Measurements from ENCODE around the gene MAMDC2.

Gene MAMDC2, protein sequence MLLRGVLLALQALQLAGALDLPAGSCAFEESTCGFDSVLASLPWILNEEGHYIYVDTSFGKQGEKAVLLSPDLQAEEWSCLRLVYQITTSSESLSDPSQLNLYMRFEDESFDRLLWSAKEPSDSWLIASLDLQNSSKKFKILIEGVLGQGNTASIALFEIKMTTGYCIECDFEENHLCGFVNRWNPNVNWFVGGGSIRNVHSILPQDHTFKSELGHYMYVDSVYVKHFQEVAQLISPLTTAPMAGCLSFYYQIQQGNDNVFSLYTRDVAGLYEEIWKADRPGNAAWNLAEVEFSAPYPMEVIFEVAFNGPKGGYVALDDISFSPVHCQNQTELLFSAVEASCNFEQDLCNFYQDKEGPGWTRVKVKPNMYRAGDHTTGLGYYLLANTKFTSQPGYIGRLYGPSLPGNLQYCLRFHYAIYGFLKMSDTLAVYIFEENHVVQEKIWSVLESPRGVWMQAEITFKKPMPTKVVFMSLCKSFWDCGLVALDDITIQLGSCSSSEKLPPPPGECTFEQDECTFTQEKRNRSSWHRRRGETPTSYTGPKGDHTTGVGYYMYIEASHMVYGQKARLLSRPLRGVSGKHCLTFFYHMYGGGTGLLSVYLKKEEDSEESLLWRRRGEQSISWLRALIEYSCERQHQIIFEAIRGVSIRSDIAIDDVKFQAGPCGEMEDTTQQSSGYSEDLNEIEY

DNA sequence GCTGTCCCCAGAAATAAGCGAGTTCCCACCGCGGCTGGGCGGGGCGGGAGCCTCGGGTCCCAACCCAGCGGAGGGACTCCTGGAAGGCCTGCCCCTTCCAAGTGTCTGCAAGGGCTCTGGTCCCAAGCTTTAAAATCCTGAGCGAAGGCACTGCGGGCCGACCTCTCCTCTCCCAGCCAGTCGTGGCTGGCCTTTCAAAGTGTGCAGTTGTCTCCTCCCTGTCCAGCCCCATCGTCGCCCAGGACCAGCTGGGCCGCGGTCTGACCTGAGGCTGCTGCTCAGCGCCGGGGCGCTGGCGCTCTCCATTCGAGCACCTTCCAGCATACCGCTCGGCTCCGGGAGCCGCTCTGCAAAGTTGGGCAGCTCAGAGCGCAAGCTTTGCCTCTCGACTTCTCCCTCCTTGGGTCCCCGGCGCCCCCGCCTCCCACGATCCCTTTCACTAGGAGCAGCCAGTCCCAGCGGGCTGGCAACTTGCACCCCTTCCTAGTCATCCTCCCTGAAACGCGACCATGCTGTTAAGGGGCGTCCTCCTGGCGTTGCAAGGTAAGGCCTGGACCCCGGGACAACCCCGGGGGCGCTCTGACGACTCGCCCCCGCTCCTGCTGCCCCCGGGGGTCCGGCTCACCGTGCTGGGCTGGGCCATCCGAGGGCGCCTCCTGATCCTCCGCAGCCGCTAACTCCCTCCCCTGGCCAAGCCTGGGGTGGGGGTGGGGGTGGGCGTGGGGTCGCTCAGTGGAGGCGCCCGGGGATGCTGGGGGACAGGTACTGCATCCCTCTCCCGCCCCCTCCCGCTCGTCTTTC lies at the start of gene MAMDC2:
Gene MAMDC2 (plus strand): TSS at position 160 of the 801 bp plus-strand sequence. CDS start 350 bp downstream, at position 510.
- no peak for DNase-seq (ENCODE audit: low read depth)

DNA sequence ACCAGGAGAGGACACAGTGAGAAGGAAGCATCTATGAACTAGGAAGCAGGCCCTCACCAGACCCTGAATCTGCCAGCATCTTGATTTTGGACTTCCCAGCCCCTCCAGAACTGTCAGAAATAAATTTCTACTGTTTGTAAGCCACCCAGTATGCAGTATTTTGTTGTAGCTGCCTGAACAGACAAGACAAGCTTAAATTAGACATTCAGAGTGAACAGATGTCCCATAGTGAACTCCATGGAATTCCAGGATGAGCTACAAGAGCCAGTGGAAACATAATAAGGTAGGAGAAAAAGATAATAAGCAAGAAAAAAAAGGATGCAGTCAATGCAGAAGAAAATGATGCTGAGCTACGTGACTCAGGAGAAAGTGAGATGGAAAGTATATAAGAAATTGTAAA lies 47.8 kb upstream of the MAMDC2 start:
- no peak for DNase-seq (ENCODE audit: low read depth)

DNA sequence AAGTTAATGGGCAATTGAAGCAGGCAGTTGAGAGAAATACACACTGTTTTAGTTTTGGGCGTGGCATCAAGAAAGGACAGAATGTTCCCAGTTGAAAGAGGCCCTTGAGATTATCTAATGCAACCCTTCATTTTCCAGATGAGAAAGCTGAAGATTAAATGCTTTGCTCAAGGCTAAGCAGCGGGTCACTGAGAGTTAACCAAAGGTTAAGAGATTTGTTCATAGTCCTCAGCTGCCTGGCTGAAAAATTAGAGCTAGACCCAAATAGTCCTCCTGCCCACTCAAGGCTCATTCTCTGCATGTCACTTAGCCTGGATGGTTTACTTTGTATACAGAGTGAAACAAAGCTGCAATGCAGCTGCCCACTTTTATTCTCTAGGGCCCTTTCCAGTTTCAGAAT lies 46.7 kb upstream of the MAMDC2 start:
- peak; percentile 78 for DNase-seq (ENCODE audit: low read depth)

DNA sequence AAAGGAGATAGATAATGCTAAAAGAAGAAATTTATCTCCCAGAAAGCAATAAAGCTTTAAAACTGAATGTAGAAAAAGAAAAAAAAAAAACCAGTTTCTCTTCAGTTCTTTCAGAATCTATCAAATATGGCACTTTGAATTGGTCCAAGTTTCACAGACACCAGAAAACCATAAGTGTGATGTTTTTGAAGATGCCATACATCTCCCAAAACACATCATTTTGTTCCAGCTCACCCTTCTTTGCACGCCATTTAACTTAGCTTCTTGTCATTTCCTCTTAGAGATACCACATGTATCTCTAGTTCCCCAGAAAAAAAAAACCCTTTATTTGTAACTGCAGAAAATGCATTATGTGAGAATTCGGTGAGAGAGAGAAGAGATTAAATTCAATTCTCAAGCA lies 46.1 kb upstream of the MAMDC2 start:
- no peak for DNase-seq (ENCODE audit: low read depth)

DNA sequence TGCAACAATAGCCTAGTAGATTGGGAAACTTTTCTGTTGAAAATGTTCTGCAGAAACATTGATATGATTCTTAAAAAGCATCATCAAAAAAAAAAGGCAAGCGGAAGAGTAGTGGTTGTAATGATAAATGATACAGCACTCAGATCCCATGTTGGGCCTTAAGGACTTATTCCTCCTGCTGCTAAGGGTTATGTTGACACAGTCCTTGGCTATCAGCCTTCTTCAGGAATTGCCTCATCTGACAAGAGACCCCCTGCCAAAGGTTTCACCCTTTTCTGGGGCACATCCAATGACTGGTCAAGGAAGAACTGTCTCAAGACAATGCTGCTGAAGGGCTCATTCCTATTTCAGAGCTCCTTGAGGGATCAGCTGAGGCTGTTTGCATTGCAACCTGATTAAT lies 44.3 kb upstream of the MAMDC2 start:
- no peak for DNase-seq (ENCODE audit: low read depth)

DNA sequence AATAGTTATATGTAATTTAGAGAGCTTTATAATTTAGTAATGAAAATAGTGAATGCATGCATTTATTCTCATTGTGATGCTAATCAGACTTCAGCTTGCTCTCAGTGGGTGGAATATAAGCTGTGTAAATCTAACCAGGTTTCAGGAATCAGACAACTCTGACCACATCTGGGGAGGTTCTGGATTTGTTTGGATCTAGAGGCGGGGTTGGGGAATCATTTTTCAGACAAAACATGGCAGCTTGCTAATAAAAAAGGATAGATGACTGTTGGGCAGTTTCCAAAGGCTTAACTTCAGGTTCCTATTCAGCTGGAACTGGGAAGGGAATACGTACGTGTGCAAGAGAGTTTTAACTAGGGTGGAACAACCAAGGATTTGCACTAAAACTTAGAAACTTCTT lies 43.2 kb upstream of the MAMDC2 start:
- DNase-seq (ENCODE audit: low read depth) = no peak

DNA sequence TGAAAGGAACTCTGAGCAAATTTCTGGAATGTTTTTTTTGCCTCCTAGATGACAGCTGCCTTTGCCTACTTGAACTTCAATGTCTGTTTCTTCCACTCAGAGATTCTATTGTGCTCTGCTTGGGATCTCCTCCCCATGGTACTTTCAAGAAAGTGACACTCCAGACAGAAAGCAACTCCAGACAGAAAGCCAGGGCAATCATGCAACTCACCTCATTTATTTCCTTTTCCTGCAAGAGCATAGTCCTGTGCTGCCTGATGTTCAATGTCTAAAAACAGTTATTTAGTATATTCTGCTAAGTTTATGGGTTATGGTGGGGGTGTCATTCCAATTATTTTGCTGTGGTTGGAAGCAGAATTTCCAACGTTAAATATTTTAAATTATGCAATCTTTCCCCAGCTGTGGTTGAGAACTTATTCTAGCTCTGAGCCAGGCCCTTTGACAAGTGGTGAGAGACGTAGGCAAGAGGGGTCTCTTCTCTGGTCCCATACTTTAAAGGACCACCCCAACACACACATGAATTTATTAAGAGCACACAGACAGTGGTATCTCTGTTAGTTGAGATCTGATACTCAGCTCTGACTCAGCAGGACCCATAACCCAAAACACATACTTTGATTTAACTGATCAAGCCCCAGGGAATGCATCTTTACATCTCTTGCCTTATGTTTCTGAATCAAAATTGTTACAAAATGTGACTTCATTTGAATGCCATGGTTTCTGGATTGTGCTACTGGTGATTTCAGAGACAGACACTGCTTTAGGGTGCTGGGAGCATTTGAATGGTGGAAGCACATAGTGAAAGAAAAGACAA lies 39.5 kb upstream of the MAMDC2 start:
- no peak for DNase-seq (ENCODE audit: low read depth)

DNA sequence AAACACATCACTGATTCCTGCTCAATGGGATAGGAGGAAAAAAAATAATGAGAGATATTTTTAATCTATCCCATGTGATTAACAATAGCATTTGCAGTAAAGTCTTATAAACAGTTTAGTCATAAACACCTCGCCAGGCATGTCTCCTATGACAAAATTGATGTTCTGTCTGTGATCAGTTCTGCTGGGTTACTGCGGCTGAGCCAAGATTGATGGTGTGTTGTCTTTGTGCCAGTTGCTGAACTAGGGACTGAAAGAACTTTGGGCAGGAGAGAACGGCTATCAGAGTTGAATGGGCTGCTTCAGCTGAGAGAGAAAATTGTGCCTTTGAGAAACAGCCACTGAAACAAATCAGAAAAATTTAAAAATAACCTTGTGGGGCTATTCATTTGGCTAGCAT lies 37.3 kb upstream of the MAMDC2 start:
- no peak for DNase-seq (ENCODE audit: low read depth)

DNA sequence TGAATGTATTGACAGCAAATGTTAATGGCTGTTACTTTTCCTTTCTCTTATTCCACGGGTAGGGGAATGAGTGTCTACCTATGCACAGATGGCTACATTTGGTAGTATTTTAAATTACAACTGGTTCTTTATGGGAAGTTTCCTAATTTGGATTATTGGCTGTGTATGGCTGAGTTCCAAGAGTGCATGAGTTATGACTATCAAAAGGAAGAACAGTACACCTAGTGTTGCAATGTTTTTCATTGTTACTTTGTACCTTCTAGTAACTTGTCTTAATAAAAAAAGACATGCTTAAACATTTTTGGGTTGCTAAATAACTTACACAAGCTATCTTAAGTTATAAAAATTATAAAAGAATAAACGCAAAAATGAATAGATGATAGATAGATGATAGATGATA lies 35.8 kb upstream of the MAMDC2 start:
- DNase-seq (ENCODE audit: low read depth) = no peak

DNA sequence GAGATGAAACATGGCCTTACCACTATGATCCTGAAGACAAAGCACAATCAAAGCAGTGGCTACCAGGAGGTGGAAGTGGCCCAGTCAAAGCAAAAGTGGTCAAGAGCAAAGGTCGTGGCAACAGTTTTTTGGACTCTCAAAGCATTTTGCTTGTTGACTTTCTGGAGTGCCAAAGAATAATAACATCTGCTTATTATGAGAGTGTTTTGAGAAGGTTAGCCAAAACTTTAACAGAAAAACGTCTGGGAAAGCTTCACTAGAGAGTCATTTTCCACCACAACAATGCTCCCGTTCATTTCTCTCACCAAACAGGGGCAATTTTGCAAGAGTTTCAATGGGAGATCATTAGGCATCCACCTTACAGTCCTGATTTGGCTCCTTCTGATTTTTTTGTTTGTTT lies 33.6 kb upstream of the MAMDC2 start:
- no peak for DNase-seq (ENCODE audit: low read depth)

DNA sequence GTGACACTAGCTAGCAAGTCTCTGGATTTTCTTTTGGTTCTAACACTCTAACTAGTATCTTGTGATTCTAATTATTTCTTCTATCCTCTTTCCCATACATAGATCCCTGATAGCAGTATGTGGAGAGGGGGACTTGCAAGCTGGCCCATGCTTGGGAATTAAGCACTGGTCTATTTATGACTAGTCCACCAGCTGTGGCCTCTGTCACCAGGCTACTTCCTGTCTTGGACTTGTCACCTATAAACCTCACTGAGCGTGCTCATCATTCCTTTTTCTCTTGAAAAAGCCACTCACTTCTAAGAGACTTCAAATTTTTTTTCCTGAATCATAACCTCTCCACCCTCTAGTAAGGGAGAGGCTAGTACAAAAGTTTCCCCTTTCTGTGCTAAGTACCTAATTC lies 32.3 kb upstream of the MAMDC2 start:
- DNase-seq (ENCODE audit: low read depth) = no peak

DNA sequence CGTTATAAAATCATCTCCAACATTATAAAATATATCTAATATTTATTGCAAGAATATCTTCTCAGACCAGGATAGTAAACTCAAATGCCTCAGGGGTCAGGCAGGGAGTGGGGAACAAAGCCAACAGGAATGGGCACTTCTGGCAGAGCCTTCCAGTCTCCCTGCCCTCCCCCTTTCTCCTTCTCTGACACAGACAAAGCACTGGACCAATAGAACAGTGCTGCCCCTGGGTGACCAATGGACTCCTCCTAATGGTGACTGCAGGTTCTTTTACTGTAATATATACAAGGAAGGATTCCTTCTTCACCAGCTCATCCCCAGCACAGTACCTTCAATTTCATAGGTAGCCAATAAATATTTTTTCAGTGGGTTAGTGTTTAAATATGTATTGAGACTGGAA lies 31.1 kb upstream of the MAMDC2 start:
- DNase-seq (ENCODE audit: low read depth) = no peak

DNA sequence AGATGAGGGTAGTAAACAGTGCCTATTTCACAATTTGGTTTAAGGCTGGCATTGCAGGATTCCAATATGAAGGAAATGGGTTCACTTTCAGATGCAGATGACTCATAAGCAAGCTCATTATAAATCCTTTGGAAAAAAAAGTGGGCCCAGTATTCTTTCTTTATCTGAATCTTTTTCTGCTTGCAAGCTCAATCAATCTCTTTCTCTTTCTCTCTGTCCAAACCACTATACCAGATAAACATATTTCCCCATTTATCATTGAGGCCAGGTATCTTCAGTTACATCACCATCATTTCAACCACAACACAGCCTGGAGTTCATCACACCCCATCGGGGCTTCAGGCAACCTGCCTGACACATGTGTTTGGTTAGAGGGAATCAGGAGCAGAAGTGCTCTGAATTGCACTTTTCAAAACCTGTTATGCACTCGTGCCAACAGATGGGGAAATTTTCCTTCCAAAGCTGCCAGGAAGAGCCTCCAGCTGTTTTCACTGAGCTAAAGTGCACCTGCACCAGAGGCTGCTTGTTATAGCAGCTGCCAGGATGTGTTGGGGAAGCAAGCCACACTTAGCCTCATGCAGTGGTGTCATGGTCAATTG lies 30.0 kb upstream of the MAMDC2 start:
- DNase-seq (ENCODE audit: low read depth) = peak; percentile 58

DNA sequence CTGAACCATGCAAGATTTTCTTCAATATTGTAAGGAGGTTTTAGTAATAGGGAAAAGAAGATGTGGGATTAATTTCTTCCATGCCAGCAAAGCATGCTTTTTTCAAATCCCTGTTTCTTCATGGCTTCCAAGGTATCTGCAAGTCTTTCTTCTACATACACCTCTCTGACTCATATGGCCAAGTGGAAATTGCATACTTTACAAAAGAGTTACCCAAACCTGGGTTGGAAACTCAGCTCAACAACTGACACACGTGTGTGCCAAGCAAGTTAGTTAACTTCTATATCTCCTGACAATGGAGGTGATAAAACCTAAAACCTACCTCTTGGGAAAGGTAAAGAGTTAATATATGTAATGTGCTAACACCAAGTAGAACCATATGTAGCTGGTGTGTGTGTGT lies 28.5 kb upstream of the MAMDC2 start:
- DNase-seq (ENCODE audit: low read depth) = no peak

DNA sequence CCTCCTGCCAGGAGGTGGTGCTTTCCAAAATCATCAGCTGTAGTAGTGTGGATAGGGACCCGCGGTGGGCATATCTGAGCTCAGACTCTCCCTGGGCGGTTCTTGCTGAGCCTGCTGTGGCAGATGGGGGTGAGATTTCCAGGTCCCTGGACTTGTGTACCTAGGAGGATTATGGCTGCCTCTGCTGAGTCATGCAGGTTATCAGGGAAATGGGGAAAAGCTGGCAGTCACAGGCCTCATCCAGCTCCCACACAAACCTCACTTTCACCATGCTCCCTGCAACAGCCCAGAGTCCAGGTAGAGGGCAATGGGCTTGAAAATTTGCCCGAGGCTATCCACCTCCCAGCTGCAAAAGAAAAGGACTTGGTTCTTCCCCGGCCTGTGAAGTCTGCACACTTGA lies 23.4 kb upstream of the MAMDC2 start:
- DNase-seq (ENCODE audit: low read depth) = no peak

DNA sequence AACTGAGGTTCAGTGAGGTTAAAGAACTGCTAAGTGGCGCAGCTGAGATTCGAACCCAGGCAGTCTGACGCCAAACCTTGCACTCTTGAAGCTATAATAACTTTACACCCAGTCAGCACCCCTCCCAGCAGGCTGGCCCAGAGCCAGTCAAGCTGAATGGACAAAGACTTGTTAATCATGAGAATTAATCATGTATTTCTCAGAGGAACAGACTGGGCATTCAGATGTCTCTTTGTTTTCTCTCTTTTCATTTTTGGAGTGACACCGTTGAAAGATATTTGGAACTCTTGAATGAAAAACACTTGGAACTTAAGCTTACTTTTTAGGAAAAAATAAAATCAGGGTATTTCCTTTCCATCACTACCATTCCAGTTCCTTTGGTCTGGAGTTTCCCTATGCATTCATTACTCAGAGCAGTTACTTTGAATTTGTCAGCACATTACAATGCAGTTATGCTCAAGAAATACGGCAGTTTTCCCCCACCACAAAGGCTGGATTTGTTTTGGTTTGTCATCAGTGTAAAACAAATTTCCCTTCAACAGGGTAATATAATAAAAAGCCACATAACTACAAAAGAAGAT lies 22.6 kb upstream of the MAMDC2 start:
- DNase-seq (ENCODE audit: low read depth) = no peak

DNA sequence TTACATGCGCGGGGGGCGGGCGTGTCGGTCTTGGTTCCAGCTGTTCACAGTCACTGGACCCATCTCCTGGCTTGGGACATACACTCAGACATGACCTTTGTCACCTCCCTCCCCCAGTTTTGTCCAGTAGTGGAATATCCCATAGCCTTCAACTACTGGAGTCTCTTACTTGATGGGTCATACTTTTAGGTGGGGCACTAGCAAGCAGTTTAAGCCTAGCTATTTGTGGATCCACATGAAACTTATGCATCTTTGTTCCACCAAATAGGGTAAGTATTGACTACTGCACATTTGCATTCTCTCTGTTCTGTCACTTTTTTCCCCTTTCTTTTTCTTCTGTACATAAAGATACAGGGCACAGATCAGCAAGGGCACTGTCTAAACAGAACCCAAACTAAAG lies 15.4 kb upstream of the MAMDC2 start:
- no peak for DNase-seq (ENCODE audit: low read depth)

DNA sequence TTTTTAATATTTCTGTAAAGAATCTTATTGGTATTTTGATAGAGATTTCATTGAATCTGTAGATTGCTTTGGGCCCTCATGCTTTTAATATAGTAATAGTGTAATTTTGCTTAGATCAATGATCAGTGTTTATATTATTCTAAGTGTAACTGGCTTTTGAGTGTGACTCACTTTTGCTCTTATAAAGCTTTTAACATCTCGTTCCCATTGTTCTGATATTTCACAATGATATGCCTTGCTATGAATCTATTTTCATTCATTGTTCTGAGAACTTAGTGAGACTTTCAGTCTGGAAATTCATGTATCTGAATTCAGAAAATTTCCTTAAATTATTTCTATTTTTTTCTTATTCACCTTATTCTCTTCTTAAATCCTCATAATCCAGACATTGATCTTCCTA lies 13.5 kb upstream of the MAMDC2 start:
- DNase-seq (ENCODE audit: low read depth) = no peak

DNA sequence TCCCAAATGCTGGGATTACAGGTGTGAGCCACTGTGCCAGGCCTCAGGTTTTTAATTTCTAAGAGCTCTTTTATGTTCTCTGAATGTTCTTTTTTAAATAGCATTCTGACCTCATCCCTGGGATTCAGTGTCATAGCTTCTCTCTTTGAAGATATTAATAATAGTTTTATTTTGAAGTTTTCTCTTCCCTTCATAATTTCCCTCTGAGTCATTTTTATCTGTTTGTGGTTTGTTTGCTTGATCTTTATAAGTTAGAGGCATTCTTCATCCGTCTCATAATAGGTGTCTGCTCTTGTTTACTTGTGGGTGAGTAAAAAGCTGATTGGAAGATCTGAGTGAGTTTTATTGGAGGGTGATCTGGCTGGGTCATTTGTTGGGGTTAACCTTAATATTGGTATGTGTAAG lies 12.5 kb upstream of the MAMDC2 start:
- DNase-seq (ENCODE audit: low read depth) = no peak

DNA sequence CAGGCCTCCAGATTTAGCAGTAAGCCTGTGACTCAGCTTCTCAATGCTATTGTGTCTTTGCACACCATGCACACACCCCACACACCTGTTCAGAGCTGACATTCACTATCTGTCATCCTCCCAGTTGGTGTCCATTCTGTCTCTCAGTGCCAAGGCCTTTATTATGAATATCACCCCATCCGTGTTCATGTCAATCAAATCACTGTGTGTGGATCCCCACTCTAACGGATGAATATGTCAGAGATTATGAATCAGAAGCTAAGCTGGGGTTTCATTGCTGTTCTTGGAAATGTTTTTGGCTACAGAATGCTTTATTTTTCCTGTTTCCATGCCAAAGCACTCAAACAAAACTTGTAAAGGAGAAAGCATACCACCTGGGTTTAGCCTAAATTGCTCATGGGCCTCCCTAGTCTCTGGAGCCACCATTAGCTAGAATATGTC lies 9.4 kb upstream of the MAMDC2 start:
- no peak for DNase-seq (ENCODE audit: low read depth)

DNA sequence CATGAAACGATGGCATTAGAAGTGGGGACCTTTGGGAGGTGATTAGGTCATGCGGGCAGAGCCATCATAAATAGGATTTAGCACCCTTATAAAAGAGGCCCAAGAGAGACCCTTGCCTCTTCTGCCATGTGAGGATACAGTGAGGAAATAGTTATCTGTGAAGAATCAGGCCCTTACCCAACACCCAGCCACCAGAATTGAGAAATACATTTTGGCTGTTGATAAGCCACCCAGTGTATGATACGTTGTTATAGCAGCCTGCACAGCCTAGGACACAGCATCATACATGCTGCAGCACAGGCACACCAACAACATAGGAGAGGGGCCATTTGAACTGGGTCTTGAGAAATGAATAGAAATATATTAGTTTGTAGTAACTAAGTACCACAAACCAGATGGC lies 8.0 kb upstream of the MAMDC2 start:
- no peak for DNase-seq (ENCODE audit: low read depth)

Measured in fibroblast of the conjunctiva (primary cell).